DMS 273 treated with DMSO at 0.1 percent for 48 hours (cell line): ENCODE measurements around the gene SLC19A1.

Experiments
- DNase-seq: peaks from one replicate; lab custom pipeline; 2025; lab: John Stamatoyannopoulos, UW

The SLC19A1 gene

DNA sequence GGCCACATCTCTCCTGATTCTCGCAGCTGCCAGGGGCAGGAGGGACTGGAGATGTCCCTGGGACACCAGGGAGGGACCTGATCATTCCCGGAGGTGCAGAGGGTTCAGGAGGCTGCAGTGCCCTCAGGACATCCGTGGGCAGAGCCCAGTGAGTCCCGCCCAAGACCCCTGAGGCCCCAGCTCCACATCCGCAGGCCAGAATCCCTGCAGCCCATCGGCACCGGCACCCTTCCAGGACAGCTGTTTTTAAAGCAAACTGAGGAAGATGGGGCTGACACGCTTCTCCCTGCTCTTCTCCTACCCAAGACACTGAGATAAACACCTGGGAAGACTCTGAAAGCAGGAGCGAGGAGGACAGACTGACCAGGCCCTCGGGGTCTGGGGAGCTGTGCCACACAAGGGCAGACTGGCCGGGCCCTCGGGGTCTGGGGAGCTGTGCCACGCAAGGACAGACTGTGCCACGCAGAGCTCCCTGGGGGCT, 25.5 kb downstream of the SLC19A1 start:
- no peak for DNase-seq

DNA sequence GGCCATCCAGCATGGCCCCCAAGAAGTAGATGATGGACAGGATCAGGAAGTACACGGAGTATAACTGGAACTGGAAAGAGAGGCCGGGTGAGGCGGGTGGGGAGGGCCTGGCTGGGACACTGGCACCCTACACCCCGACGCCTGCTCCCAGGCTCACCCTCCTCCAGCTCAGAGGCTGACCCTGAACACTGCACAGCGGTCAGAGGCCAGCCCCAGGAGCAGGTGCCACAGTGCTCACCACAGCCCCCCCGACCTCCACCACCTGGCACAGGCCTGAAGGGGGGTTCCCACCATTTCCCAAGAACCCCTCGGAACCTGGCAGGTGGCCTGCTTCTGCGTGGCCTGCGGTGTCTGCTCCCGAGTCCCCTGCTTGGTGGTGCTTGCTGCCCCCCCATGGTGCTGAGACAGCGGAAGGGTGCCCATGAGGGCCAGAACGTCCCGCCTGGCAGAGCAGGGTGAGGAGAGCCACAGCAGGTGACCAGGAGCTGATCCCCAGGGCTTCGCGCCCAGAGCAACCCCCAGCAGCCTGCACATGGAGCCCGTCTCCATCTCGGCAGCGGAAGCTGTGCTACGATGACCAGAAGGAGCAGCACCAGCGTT, 26.1 kb downstream of the SLC19A1 start:
- DNase-seq: no peak

DNA sequence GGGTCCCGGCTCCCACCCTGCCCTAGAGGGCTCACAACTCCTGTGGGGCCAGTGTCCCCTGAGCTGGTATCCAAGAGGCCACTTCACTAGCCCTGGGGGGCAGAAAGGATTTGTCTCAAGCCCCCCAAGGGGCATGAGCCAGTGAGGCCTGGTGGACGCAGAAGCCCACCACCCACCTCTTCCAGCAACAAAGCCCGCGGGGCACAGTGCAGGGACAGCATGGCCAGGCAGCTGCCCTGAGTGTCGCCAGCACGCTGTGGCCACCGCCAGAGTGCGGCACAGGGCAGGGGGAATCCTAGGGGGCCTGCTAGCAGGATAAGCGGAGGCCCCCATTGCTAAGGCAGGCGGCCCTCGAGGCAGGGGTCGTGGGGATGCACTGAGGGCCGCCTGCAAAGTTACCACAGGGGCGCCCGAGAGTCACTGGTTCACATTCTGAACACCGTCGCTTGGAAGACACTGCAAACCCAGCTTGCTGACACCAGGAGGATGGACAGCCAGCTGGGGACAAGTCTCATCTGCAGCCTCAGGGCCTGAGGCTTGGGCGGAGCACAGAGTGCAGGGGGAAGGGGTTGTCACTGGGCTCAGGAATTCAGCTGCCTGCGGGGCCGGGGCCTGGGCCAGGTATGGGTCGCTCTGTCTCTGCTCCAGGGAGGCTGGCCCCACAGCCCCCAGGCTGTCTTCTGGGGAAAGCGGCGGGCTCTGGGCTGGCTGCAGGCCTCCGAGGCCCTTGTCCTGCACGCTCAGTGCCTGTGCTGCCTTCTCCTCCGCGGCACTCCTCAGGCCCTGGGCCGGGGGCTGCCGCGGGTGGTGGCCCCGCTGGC, 26.8 kb downstream of the SLC19A1 start:
- DNase-seq: no peak

- no peak for DNase-seq
These were observed 27.8 kb downstream of the SLC19A1 start for GRCh38 chr21:45514311-45515021.

DNA sequence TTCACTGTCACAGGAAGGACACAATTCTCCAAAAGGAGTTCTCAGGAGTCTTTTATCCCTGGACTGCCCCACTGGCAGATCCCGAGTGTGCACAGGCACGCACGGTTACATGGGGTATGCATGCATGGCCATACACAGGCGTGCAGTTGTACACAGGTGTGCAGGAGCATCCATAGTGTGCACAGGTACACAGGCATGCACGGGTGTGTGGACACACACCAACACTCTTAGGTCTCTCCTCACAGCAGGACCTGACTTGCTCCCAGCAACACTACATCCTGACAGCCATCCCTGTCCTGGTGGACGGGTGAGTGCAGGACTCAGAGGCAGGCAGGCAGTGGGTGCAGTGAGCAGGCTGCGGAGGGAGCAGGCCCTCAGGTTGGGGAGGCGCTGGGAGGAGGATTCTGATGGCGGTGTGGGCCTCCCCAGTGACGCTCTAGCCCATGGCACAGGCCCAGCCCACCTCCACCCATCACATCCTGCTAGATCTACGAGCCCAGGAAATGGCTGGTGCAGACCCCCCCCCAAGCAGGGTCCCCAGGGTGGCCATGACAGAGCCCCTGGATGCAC, 28.4 kb downstream of the SLC19A1 start:
- DNase-seq: no peak

- no peak for DNase-seq
These were observed 29.1 kb downstream of the SLC19A1 start for GRCh38 chr21:45513003-45513717.

- no peak for DNase-seq
These were observed 29.6 kb downstream of the SLC19A1 start for GRCh38 chr21:45512626-45513002.

- DNase-seq: no peak
These were observed 30.4 kb downstream of the SLC19A1 start for GRCh38 chr21:45511661-45512431.

DNA sequence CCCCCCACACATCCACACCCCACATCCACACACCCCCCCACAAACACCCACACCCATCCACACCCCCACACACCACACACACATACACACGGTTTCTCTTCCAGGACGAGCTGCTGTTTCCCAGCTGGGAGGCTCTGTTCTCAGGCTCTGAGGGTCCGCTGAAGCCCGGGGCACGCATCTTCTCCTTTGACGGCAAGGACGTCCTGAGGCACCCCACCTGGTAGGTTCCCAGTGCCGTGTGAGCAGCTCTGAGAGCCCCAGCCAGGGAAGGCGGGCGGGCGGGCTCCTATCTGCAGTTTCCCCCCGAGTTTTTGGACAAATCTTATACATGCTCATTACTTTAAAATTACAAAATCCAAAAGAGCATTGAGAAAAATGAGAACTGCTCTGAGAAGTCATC, 31.2 kb downstream of the SLC19A1 start:
- DNase-seq: no peak

GRCh38 chr21:45510466-45510955, 31.7 kb downstream of the SLC19A1 start:
- DNase-seq: no peak

GRCh38 chr21:45509566-45510465, 32.4 kb downstream of the SLC19A1 start:
- no peak for DNase-seq

GRCh38 chr21:45508607-45509565, 33.4 kb downstream of the SLC19A1 start:
- DNase-seq: no peak

DNA sequence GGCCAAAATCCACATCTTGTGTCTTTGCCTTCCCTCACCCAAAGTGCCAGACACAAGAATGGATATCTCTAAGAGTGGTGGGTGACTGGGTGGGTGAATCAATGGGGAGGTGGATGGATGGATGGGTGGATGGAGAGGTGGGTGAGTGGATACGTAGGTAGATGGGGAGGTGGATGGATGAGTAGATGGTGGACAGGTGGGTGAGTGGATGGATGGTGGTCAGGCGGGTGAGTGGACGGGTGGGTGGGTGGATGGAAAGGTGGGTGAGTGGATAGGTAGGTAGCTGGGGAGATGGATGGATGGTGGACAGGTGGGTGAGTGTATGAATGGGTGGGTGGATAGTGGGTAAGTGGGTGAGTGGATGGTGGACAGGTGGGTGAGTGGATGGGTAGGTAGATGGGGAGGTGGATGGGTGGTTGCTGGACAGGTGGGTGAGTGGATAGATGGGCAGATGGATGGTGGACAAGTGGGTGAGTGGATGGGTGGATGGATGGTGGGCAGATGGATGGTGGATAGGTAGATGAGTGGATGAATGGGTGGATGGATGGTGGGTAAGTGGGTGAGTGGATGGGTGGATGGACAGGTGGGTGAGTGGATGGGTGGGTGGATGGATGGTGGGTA, 34.2 kb downstream of the SLC19A1 start:
- DNase-seq: no peak

DNA sequence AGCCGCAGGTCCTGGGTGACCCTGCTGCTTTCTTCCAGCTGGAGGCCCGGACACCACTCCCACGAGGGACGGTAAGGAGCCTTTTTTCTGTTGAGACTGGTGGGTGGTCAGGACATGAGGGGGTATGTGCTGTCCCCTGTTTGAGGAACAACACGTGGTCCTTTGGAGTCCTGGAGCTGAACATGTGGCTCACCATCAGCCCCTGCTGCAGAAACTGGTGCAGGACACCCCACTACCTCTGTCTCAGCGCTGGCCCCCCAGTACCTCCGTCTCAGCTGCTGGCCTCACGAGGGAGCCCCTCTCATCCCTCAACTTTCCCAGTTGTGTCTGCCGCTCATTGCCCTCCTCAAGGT, 34.7 kb downstream of the SLC19A1 start:
- DNase-seq: no peak

GRCh38 chr21:45506836-45507522, 35.3 kb downstream of the SLC19A1 start:
- no peak for DNase-seq

- no peak for DNase-seq
These were observed 35.9 kb downstream of the SLC19A1 start for GRCh38 chr21:45506241-45506817.

- no peak for DNase-seq
These were observed 36.7 kb downstream of the SLC19A1 start for GRCh38 chr21:45505416-45506021.
